Naive thymus-derived CD4-positive, alpha-beta T cell (primary cell): ENCODE results near the gene TIMP1. TPM values are rescaled to one million over a fixed set of nuclear protein-coding genes. Genes with fewer than 3 reads are reported as not detected.
"Not testable (repeated sequence)": the region's sequence is repeated elsewhere in the genome, so short reads cannot be mapped to it uniquely, and the experiment has no call there.

ENCODE experiments used
- ATAC-seq: fragments of 150-1000 bp; cut with Tn5 transposase; 2 replicates; pipeline ENCODE4 v1.10.0; 2021; ENCODE audit warnings: mild to moderate bottlenecking, moderate library complexity
- CTCF ChIA-PET: fragments of 350-600 bp; sonication (Branson Sonifier 250); formaldehyde crosslinking; loops from one replicate; lab custom pipeline; 2021; ENCODE audit warnings: antibody characterized with exemption; lab: Charles Lee
- POLR2A ChIA-PET: fragments of 350-600 bp; sonication (Branson Sonifier 250); formaldehyde crosslinking; loops from one replicate; lab custom pipeline; 2021; ENCODE audit warnings: antibody characterized with exemption, inconsistent platforms; lab: Charles Lee
- DNase-seq, 9 donors: peaks; one replicate each; pipeline versions ENCODE4 v3.0.0 to v3.0.0-alpha.2; 2020 to 2022; ENCODE audit warnings: mixed read lengths in 1 of 9
- H3K27ac ChIP-seq: one replicate; pipeline ENCODE4 v1.7.0; 2013; ENCODE audit warnings: mild to moderate bottlenecking, low read depth, low read length, moderate library complexity
- H3K27me3 ChIP-seq, 2 donors: one replicate each; pipeline ENCODE4 v1.7.0; 2013; ENCODE audit warnings: low read length in 2 of 2, mild to moderate bottlenecking in 2 of 2, moderate library complexity in 2 of 2; ENCODE audit not compliant: control insufficient read depth in 2 of 2, insufficient read depth in 2 of 2
- H3K36me3 ChIP-seq, 3 experiments: 1 replicate in 2 of 3; 2 replicates in 1 of 3; pipeline ENCODE4 v1.7.0; 2013; ENCODE audit warnings: low read length in 3 of 3, mild to moderate bottlenecking in 3 of 3, moderate library complexity in 1 of 3; ENCODE audit not compliant: insufficient read depth in 3 of 3, control insufficient read depth in 2 of 3
- H3K4me1 ChIP-seq, 2 donors: one replicate each; pipeline ENCODE4 v1.7.0; 2013; ENCODE audit warnings: low read length in 2 of 2, mild to moderate bottlenecking in 2 of 2, moderate library complexity in 1 of 2; ENCODE audit not compliant: control insufficient read depth in 2 of 2, insufficient read depth in 2 of 2
- H3K4me3 ChIP-seq: 2 replicates; pipeline ENCODE4 v1.7.0; 2013; ENCODE audit warnings: mild to moderate bottlenecking, low read length
- H3K9me3 ChIP-seq, 3 experiments: 1 replicate in 2 of 3; 2 replicates in 1 of 3; pipeline ENCODE4 v1.7.0; 2013; ENCODE audit warnings: low read length in 3 of 3; ENCODE audit not compliant: control insufficient read depth in 2 of 3
- H3K27ac Mint-ChIP-seq, 9 donors: one replicate each; pipeline ENCODE4 v1.8.0; 2020 to 2022; ENCODE audit warnings: mixed read lengths in 9 of 9, mild to moderate bottlenecking in 8 of 9, moderate library complexity in 5 of 9, inconsistent platforms in 2 of 9
- H3K27me3 Mint-ChIP-seq, 5 donors: one replicate each; pipeline ENCODE4 v1.8.0; 2021 to 2022; ENCODE audit warnings: mixed read lengths in 5 of 5, mild to moderate bottlenecking in 1 of 5
- H3K36me3 Mint-ChIP-seq, 5 donors: one replicate each; pipeline ENCODE4 v1.8.0; 2020 to 2022; ENCODE audit warnings: mixed read lengths in 5 of 5, mild to moderate bottlenecking in 3 of 5, inconsistent platforms in 1 of 5
- H3K4me1 Mint-ChIP-seq, 7 donors: one replicate each; pipeline ENCODE4 v1.8.0; 2020 to 2022; ENCODE audit warnings: mixed read lengths in 7 of 7, mild to moderate bottlenecking in 3 of 7, inconsistent platforms in 1 of 7
- H3K4me3 Mint-ChIP-seq, 10 donors: one replicate each; pipeline ENCODE4 v1.8.0; 2020 to 2022; ENCODE audit warnings: mild to moderate bottlenecking in 10 of 10, mixed read lengths in 10 of 10, moderate library complexity in 6 of 10, inconsistent platforms in 2 of 10
- H3K9me3 Mint-ChIP-seq, 11 donors: one replicate each; pipeline ENCODE4 v1.8.0; 2020 to 2022; ENCODE audit warnings: mixed read lengths in 11 of 11, mild to moderate bottlenecking in 4 of 11, inconsistent platforms in 1 of 11, moderate library complexity in 1 of 11
- intact Hi-C, 2 donors: fragments of 100-400 bp; cut with micrococcal nuclease; formaldehyde crosslinking; loops; one replicate each; pipeline ENCODE4 v1.15.1; 2023
- polyA plus RNA-seq, 2 donors: library from polyadenylated mRNA; unstranded; fragments of 300-500 nt; fragmentation: Illumina TruSeq; gene quantifications; one replicate each; pipeline ENCODE4 v1.2.3, GENCODE V29; 2021
- total RNA-seq, 6 experiments: library from RNA in 5 of 6; stranded (reverse) in 5 of 6; gene quantifications; 1 replicate in 5 of 6; 2 replicates in 1 of 6; pipeline ENCODE4 v1.2.3 and lab custom pipeline; 2021 to 2026

TIMP1 gene
- total and polyA plus RNA-seq, 7 experiments from 2014 or later: 47.0 to 117 (median 85.2) TPM

DNA sequence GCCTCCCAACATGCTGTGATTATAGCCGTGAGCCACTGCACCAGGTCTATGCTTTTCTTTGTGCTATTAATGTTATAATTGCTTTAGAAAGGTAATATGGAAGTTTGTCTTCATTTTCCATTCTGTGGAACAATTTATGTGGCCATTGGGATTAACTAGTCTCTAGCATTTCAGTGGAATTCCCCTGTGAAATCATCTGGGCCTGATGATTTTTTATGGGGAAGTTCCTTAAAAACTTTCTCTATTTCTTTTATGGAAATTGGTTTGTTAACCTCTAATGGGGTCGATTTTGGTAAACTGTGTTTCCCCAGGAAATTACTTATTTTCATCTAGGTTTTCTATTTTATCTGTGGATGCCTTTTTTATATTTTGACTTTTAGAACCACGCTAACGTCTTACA lies 11.3 kb downstream of the TIMP1 start:
- Histone ChIP-seq H3K4me3 (no peak overlapping the region), H3K27ac (no peak overlapping the region), H3K4me1 (peaks cover 0 to 10% of the 10 kb centered on the region in 2 donors), H3K27me3 (no peaks in the 10 kb centered on the region), H3K9me3 (peaks cover 0 to 6% (median 0%) of the 10 kb centered on the region in 3 experiments), H3K36me3 (no peaks in the 10 kb centered on the region)
- peaks cover 5 to 14% (median 6%) of the 10 kb centered on the region in 5 donors for H3K36me3 Mint-ChIP-seq
- intact Hi-C loops: no loop called here
- ChIA-PET CTCF (no interaction called here), POLR2A (no interaction called here)
- H3K27me3 Mint-ChIP-seq: peaks cover 0 to 4% (median 0%) of the 10 kb centered on the region in 5 donors
- no peak overlapping the region for H3K4me3 Mint-ChIP-seq
- peaks cover 4 to 23% (median 18%) of the 10 kb centered on the region in 7 donors for H3K4me1 Mint-ChIP-seq
- ATAC-seq (no peak), DNase-seq (no peak)
- H3K27ac Mint-ChIP-seq: no peak overlapping the region
- peaks cover 0 to 27% (median 10%) of the 10 kb centered on the region in 11 donors for H3K9me3 Mint-ChIP-seq

- H3K9me3 ChIP-seq: peaks cover 0 to 6% (median 0%) of the 10 kb centered on the region in 3 experiments
- peaks cover 5 to 14% (median 6%) of the 10 kb centered on the region in 5 donors for H3K36me3 Mint-ChIP-seq
- peaks cover 4 to 23% (median 18%) of the 10 kb centered on the region in 7 donors for H3K4me1 Mint-ChIP-seq
- no peaks in the 10 kb centered on the region for H3K27me3 ChIP-seq
- no peak overlapping the region for H3K4me3 ChIP-seq
- peak in 2 of 9 donors; percentile 24 to 27 for DNase-seq
- H3K9me3 Mint-ChIP-seq: peaks cover 0 to 43% (median 20%) of the 10 kb centered on the region in 11 donors
- peak overlapping the region; percentile 59 to 90 (median 82) for H3K27ac Mint-ChIP-seq
- H3K4me3 Mint-ChIP-seq: peak overlapping the region in 7 of 10 donors; percentile 47 to 72 (median 54)
- peaks cover 0 to 10% of the 10 kb centered on the region in 2 donors for H3K4me1 ChIP-seq
- CTCF ChIA-PET: no interaction called here
- no peak for ATAC-seq
- POLR2A ChIA-PET: interaction anchor here (0.8 to 2.1 kb wide), 9 partner anchors 13 to 467 kb away, joined by 3 to 9 read pairs (median 4); partner anchors contain the start of gene ELK1
- H3K27ac ChIP-seq: peak overlapping the region; percentile 7
- intact Hi-C loops: loop anchor here in 1 of 2 donors (1.0 kb wide), 1 partner anchor 13 kb away; the partner anchor contains the start of gene TIMP1
- H3K36me3 ChIP-seq: no peaks in the 10 kb centered on the region
- peaks cover 0 to 6% (median 0%) of the 10 kb centered on the region in 5 donors for H3K27me3 Mint-ChIP-seq
Measured at GRCh38 chrX:47595716-47596251, 13.5 kb downstream of the TIMP1 start.

DNA sequence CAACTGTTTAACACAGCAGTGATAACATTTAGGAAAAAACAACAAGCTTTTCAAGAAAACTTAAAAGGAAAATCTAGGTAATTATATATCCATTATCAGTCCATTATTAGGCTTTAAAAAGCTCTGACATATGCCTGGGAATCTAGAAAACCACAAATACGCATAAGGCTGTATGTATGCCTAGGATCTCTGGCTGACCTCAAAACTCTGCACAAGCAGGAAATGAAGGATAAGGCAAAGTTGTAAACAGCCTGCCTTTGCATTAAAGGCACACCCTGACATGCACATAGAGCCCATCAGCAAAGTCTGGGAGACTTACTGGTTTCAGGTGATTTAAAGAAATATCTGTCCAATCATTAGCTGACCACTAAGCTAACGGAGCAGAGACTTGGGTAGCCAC lies 14.0 kb downstream of the TIMP1 start:
- Histone ChIP-seq H3K9me3 (peaks cover 0 to 6% (median 0%) of the 10 kb centered on the region in 3 experiments), H3K27ac (peak overlapping the region; percentile 7), H3K36me3 (no peaks in the 10 kb centered on the region), H3K27me3 (no peaks in the 10 kb centered on the region), H3K4me1 (peaks cover 0 to 10% of the 10 kb centered on the region in 2 donors), H3K4me3 (no peak overlapping the region)
- Mint-ChIP-seq H3K36me3 (peaks cover 5 to 14% (median 6%) of the 10 kb centered on the region in 5 donors), H3K4me1 (peaks cover 4 to 23% (median 18%) of the 10 kb centered on the region in 7 donors), H3K9me3 (peaks cover 0 to 47% (median 21%) of the 10 kb centered on the region in 11 donors), H3K27ac (peak overlapping the region; percentile 59 to 90 (median 82)), H3K4me3 (peak overlapping the region in 8 of 10 donors; percentile 39 to 72 (median 55)), H3K27me3 (peaks cover 0 to 6% (median 0%) of the 10 kb centered on the region in 5 donors)
- intact Hi-C loops: loop anchor here in 1 of 2 donors (1.0 kb wide), 1 partner anchor 14 kb away; the partner anchor contains the start of gene TIMP1
- ChIA-PET CTCF (no interaction called here), POLR2A (interaction anchor here (0.8 to 2.1 kb wide), 9 partner anchors 12 to 467 kb away, joined by 3 to 9 read pairs (median 4); partner anchors contain the start of gene ELK1)
- DNase-seq (no peak), ATAC-seq (no peak)

DNA sequence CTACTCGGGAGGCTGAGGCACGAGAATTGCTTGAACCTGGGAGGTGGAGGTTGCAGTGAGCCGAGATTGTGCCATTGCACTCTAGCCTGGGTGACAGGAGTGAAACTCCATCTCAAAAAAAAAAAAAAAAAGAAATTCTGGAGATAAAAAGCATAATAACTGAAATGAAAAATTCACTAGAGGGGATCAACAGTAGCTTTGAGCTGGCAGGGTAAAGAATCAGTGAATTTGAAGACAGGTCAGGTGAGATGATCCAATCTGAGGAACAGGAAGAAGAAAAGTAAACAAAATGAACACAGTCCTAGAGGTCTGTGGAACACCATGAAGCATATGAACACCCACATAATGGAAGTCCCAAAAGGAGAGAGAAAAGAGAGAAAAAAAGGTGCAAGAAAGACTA lies 15.0 kb downstream of the TIMP1 start:
- Histone ChIP-seq H3K27ac (no peak overlapping the region), H3K4me1 (peaks cover 0 to 10% of the 10 kb centered on the region in 2 donors), H3K27me3 (no peaks in the 10 kb centered on the region), H3K36me3 (no peaks in the 10 kb centered on the region), H3K9me3 (peaks cover 0 to 6% (median 0%) of the 10 kb centered on the region in 3 experiments), H3K4me3 (no peak overlapping the region)
- Mint-ChIP-seq H3K36me3 (peaks cover 5 to 14% (median 6%) of the 10 kb centered on the region in 5 donors), H3K4me1 (peaks cover 4 to 23% (median 18%) of the 10 kb centered on the region in 7 donors), H3K4me3 (peak overlapping the region in 1 of 10 donors; percentile 17), H3K27me3 (peaks cover 0 to 9% (median 0%) of the 10 kb centered on the region in 5 donors), H3K9me3 (peaks cover 0 to 52% (median 21%) of the 10 kb centered on the region in 11 donors), H3K27ac (peak overlapping the region in 2 of 9 donors; percentile 2 to 88)
- DNase-seq (no peak), ATAC-seq (no peak)
- ChIA-PET CTCF (no interaction called here), POLR2A (interaction anchor here (0.6 to 2.1 kb wide), 2 partner anchors 10 to 53 kb away, joined by 3 to 5 read pairs; partner anchors contain the start of gene ELK1)
- intact Hi-C loops: no loop called here

- H3K4me1 Mint-ChIP-seq, POLR2A ChIA-PET, H3K27me3 ChIP-seq, H3K27ac Mint-ChIP-seq, CTCF ChIA-PET, ATAC-seq, H3K36me3 ChIP-seq, H3K4me1 ChIP-seq, DNase-seq, H3K27ac ChIP-seq, H3K9me3 ChIP-seq, H3K4me3 Mint-ChIP-seq, H3K27me3 Mint-ChIP-seq, intact Hi-C loops, H3K4me3 ChIP-seq, H3K36me3 Mint-ChIP-seq: not testable (repeated sequence)
- peaks cover 0 to 27% (median 7%) of the 10 kb centered on the region in 11 donors for H3K9me3 Mint-ChIP-seq
Measured at GRCh38 chrX:47603125-47603524, 20.9 kb downstream of the TIMP1 start.

GRCh38 chrX:47605024-47605423 lies 22.8 kb downstream of the TIMP1 start:
- H3K4me1 ChIP-seq: no peaks in the 10 kb centered on the region
- H3K4me1 Mint-ChIP-seq: peaks cover 0 to 12% (median 4%) of the 10 kb centered on the region in 7 donors
- ATAC-seq: no peak
- no peak for DNase-seq
- no peak overlapping the region for H3K4me3 ChIP-seq
- no peak overlapping the region for H3K27ac ChIP-seq
- no peak overlapping the region for H3K27ac Mint-ChIP-seq
- no peaks in the 10 kb centered on the region for H3K36me3 ChIP-seq
- no peak overlapping the region for H3K4me3 Mint-ChIP-seq
- POLR2A ChIA-PET: no interaction called here
- H3K9me3 ChIP-seq: no peaks in the 10 kb centered on the region
- no peaks in the 10 kb centered on the region for H3K36me3 Mint-ChIP-seq
- H3K27me3 ChIP-seq: no peaks in the 10 kb centered on the region
- H3K27me3 Mint-ChIP-seq: peaks cover 0 to 3% (median 0%) of the 10 kb centered on the region in 5 donors
- peaks cover 0 to 17% (median 2%) of the 10 kb centered on the region in 11 donors for H3K9me3 Mint-ChIP-seq
- intact Hi-C loops: no loop called here
- CTCF ChIA-PET: no interaction called here
